Suprapubic skin (tissue), 4 donors: Measurements from ENCODE around the gene RNASE12.

Experiments
- POLR2A ChIP-seq, 2 donors: fragments of 450-650 bp; IDR thresholded peaks; one replicate each; pipeline ENCODE4 v1.6.1; 2017; ENCODE audit warnings: antibody characterized with exemption in 2 of 2, mild to moderate bottlenecking in 2 of 2, moderate library complexity in 2 of 2
- POLR2AphosphoS5 ChIP-seq, 3 donors: sonication (generic); formaldehyde crosslinking; IDR thresholded peaks; one replicate each; pipeline ENCODE4 v1.6.1; 2017; ENCODE audit warnings: antibody characterized with exemption in 3 of 3
- TF ChIP-seq, protein P1 (sequence below), 2 donors: fragments of 200-600 bp in 1 of 2; fragments of 450-650 bp in 1 of 2; sonication (generic) in 1 of 2; IDR thresholded peaks; one replicate each; pipeline ENCODE4 v1.5.1; 2016 to 2019; ENCODE audit warnings: antibody characterized with exemption in 2 of 2, mild to moderate bottlenecking in 1 of 2, moderate library complexity in 1 of 2

DNA sequence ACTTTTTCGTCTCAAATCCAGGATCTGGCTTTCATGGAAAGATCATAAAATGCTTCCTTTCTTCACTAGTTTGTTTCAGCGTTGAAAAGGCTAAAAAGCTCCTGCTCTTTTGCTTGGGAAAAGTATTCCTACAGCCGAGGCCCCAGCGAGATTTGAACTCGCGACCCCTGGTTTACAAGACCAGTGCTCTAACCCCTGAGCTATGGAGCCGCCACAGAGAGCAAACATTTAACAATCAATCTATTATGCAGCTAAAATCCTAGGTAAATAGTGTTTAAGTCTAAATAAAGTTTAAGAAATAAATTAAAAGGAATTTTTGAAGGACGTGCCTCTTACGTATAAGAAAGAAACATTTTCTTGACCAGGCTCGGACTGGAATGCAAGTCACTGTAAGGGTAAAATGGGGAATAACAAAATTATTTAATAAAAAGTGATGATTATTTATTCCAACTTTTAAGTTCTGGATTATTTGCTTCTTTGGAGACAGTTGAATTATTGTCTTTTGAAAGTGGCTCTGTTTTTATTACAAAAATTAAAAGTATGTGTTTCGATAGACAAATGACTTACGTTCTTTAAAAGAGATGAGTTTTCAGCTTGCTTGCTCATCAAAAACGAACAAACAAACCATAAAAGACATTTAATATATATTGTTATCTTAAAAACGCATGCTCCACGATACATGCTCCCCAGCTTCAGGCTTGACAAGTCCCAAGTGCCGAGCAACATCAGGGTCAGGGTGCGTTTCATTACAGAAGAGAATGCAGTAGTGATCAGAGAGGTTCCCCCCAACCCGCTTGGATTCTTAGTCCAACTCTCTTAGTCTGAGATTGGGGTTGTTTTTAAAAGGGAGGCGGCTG is 40.1 kb upstream of the RNASE12 start:
- TF ChIP-seq, protein P1, sequence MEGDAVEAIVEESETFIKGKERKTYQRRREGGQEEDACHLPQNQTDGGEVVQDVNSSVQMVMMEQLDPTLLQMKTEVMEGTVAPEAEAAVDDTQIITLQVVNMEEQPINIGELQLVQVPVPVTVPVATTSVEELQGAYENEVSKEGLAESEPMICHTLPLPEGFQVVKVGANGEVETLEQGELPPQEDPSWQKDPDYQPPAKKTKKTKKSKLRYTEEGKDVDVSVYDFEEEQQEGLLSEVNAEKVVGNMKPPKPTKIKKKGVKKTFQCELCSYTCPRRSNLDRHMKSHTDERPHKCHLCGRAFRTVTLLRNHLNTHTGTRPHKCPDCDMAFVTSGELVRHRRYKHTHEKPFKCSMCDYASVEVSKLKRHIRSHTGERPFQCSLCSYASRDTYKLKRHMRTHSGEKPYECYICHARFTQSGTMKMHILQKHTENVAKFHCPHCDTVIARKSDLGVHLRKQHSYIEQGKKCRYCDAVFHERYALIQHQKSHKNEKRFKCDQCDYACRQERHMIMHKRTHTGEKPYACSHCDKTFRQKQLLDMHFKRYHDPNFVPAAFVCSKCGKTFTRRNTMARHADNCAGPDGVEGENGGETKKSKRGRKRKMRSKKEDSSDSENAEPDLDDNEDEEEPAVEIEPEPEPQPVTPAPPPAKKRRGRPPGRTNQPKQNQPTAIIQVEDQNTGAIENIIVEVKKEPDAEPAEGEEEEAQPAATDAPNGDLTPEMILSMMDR (IDR thresholded peaks at IDR 0.05): no peak
- no peak for TF ChIP-seq POLR2A (IDR thresholded peaks at IDR 0.05)
- no peak for TF ChIP-seq POLR2AphosphoS5 (IDR thresholded peaks at IDR 0.05)
